Measurements from ENCODE around the gene SLC1A2.

SLC1A2 gene

GRCh38 chr11:35355102-35355749 is 64.1 kb downstream of the SLC1A2 start:
- Histone ChIP-seq H3K36me3 (replicated peaks; ENCODE audit: low read depth, low read length) (no peaks in the 10 kb centered on the region), H3K4me2 (ENCODE audit: low read length) (no peak overlapping the region), H3K9ac (ENCODE audit: low read length) (no peak overlapping the region), H3K4me3 (ENCODE audit: low read length) (no peak overlapping the region), H3K79me2 (ENCODE audit: low read length) (no peaks in the 10 kb centered on the region), H3K9me3 (ENCODE audit: insufficient read depth, low read length) (no peaks in the 10 kb centered on the region), H4K20me1 (ENCODE audit: insufficient read depth, low read length) (no peaks in the 10 kb centered on the region), H3K27me3 (ENCODE audit: low read depth, low read length) (no peaks in the 10 kb centered on the region), H3K27ac (ENCODE audit: low read length) (no peak overlapping the region), H2AFZ (ENCODE audit: low read depth, low read length) (no peak overlapping the region), H3K4me1 (ENCODE audit: low read length) (no peaks in the 10 kb centered on the region)
- TF ChIP-seq, protein P1, sequence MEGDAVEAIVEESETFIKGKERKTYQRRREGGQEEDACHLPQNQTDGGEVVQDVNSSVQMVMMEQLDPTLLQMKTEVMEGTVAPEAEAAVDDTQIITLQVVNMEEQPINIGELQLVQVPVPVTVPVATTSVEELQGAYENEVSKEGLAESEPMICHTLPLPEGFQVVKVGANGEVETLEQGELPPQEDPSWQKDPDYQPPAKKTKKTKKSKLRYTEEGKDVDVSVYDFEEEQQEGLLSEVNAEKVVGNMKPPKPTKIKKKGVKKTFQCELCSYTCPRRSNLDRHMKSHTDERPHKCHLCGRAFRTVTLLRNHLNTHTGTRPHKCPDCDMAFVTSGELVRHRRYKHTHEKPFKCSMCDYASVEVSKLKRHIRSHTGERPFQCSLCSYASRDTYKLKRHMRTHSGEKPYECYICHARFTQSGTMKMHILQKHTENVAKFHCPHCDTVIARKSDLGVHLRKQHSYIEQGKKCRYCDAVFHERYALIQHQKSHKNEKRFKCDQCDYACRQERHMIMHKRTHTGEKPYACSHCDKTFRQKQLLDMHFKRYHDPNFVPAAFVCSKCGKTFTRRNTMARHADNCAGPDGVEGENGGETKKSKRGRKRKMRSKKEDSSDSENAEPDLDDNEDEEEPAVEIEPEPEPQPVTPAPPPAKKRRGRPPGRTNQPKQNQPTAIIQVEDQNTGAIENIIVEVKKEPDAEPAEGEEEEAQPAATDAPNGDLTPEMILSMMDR (IDR thresholded peaks at IDR 0.05; ENCODE audit: low read depth, low read length): no peak
- TF ChIP-seq EZH2phosphoT487 (IDR thresholded peaks at IDR 0.05; ENCODE audit: low read depth): no peak

- Histone ChIP-seq H3K4me3 (ENCODE audit: low read length) (no peak overlapping the region), H3K27me3 (ENCODE audit: low read depth, low read length) (no peaks in the 10 kb centered on the region), H2AFZ (ENCODE audit: low read depth, low read length) (no peak overlapping the region), H3K4me1 (ENCODE audit: low read length) (no peaks in the 10 kb centered on the region), H3K4me2 (ENCODE audit: low read length) (no peak overlapping the region), H3K79me2 (ENCODE audit: low read length) (no peaks in the 10 kb centered on the region), H3K27ac (ENCODE audit: low read length) (no peak overlapping the region), H3K9me3 (ENCODE audit: insufficient read depth, low read length) (no peaks in the 10 kb centered on the region), H3K36me3 (replicated peaks; ENCODE audit: low read depth, low read length) (no peaks in the 10 kb centered on the region), H4K20me1 (ENCODE audit: insufficient read depth, low read length) (no peaks in the 10 kb centered on the region), H3K9ac (ENCODE audit: low read length) (no peak overlapping the region)
- TF ChIP-seq, protein P1 (IDR thresholded peaks at IDR 0.05; ENCODE audit: low read depth, low read length): no peak
- TF ChIP-seq EZH2phosphoT487 (IDR thresholded peaks at IDR 0.05; ENCODE audit: low read depth): no peak
Measured at GRCh38 chr11:35354644-35355043, 64.7 kb downstream of the SLC1A2 start.

GRCh38 chr11:35352077-35352888 is 67.1 kb downstream of the SLC1A2 start:
- Histone ChIP-seq H3K27ac (ENCODE audit: low read length) (no peak overlapping the region), H3K36me3 (replicated peaks; ENCODE audit: low read depth, low read length) (no peaks in the 10 kb centered on the region), H3K79me2 (ENCODE audit: low read length) (no peaks in the 10 kb centered on the region), H4K20me1 (ENCODE audit: insufficient read depth, low read length) (no peaks in the 10 kb centered on the region), H3K27me3 (ENCODE audit: low read depth, low read length) (no peaks in the 10 kb centered on the region), H3K9me3 (ENCODE audit: insufficient read depth, low read length) (no peaks in the 10 kb centered on the region), H2AFZ (ENCODE audit: low read depth, low read length) (no peak overlapping the region), H3K4me2 (ENCODE audit: low read length) (no peak overlapping the region), H3K4me1 (ENCODE audit: low read length) (no peaks in the 10 kb centered on the region), H3K9ac (ENCODE audit: low read length) (no peak overlapping the region), H3K4me3 (ENCODE audit: low read length) (no peak overlapping the region)
- TF ChIP-seq, protein P1 (IDR thresholded peaks at IDR 0.05; ENCODE audit: low read depth, low read length): no peak
- no peak for TF ChIP-seq EZH2phosphoT487 (IDR thresholded peaks at IDR 0.05; ENCODE audit: low read depth)

DNA sequence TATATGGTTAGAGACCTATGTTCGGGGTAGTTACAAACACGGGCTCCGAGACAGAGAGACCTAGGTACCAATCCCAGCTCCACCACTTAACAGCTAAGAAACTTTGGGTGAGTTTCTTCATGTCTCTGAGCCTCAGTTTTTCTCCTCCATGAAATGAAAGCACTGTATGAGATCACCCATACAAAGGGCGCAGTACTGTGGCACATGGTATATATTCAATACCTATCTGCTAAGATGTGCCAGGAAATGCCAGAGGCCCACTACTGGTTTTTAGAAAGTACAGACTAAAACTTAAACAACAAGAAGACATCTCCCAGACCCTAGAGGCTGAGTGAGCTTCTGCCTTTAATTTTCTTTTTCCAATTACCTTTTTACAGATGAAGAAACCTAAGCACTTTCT is 69.5 kb downstream of the SLC1A2 start:
- no peaks in the 10 kb centered on the region for H3K36me3 ChIP-seq (replicated peaks; ENCODE audit: low read depth, low read length)
- H3K79me2 ChIP-seq (ENCODE audit: low read length): no peaks in the 10 kb centered on the region
- H3K4me3 ChIP-seq (ENCODE audit: low read length): no peak overlapping the region

More for the DNA sequence above, 69.5 kb downstream of the SLC1A2 start:
- H3K4me2 ChIP-seq (ENCODE audit: low read length): no peak overlapping the region
- H2AFZ ChIP-seq (ENCODE audit: low read depth, low read length): no peak overlapping the region
- H3K9ac ChIP-seq (ENCODE audit: low read length): no peak overlapping the region
- peaks cover 7% of the 10 kb centered on the region for H3K4me1 ChIP-seq (ENCODE audit: low read length)
- no peaks in the 10 kb centered on the region for H4K20me1 ChIP-seq (ENCODE audit: insufficient read depth, low read length)
- TF ChIP-seq EZH2phosphoT487 (IDR thresholded peaks at IDR 0.05; ENCODE audit: low read depth): no peak
- TF ChIP-seq, protein P1 (IDR thresholded peaks at IDR 0.05; ENCODE audit: low read depth, low read length): no peak
- H3K27ac ChIP-seq (ENCODE audit: low read length): no peak overlapping the region
- H3K9me3 ChIP-seq (ENCODE audit: insufficient read depth, low read length): no peaks in the 10 kb centered on the region
- no peaks in the 10 kb centered on the region; the same call in 1 of the 2 replicates for H3K27me3 ChIP-seq (ENCODE audit: low read depth, low read length)
